GM15510 (cell line): ENCODE data around the gene TDRD15.

ENCODE experiments used
- POLR2A ChIP-seq: IDR thresholded peaks from 3 replicates; pipeline ENCODE4 v1.6.1; 2011; ENCODE audit warnings: borderline replicate concordance; ENCODE audit not compliant: insufficient read length; ENCODE audit errors: extremely low read depth

TDRD15 gene

DNA sequence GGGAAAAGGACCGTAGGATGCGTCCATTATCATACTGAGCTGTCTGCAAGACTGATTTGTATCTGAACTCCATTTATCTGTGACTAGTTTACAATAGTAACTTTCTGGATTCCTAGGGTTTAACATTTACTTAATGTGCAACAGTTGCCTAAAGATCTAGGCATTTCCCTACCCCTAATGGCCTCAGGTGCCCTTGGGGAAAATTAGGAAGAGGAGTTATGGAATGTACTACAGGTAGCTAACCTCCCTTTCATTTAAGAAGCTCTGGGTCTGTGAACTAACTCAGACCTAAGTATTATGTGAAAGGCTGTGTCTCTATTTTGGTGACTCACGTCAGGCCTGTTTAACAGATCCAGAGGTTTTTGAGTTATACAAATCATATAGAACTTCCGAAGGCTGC lies 59.5 kb downstream of the TDRD15 start:
- TF ChIP-seq POLR2A, result no peak

DNA sequence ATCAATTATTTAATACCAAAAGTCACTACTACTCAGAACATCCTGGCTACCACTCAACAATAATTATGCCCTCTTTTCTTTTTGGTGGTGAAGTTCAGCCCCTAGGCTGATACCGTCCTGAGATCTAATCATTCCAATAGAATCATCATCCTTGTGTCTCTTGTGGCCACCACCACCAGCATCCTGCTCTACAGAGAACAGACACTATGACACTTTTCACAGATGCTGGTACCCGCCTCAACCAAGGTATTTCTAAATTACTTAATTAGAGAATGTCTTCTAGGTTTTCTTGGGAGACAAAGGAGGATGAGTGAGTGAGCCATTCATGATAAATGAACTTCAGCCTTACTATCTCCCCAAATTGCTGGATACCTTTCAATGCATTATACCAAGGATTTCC lies 60.0 kb downstream of the TDRD15 start:
- no peak for TF ChIP-seq POLR2A

GRCh38 chr2:21191535-21191934 lies 67.8 kb downstream of the TDRD15 start:
- TF ChIP-seq POLR2A, result no peak
